Measurements from ENCODE around the gene TIE1.

The TIE1 gene

DNA sequence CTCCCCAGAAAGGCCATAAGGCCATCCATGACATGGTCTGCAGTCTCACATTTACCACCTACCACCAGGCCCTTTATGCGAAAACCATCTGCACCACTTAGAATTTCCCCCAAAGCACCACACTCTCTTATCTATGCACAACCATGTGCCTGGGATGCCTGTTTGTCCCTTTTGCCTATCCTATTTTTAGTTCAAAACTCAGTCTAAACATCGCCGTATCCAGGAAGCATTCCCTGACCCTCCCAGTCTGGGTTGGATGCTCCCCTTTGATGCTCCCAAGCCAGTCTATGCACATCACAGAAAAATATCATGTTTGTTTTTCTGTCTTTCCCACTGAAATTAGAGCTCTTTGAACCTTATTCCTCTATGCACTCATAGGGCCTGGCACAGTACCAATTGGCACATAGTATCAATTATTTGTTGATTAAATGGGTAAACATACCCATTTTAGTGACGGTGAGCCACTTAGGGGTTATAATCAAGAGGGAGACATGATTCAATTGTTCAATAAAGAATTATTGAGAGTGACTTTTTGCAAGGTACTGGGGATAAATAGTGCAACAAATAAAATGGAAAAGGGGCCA, 43.6 kb downstream of the TIE1 start:
- DNase-seq (ENCODE audit: low read depth in 2 of 2), result peak in 1 of 2 donors; percentile 26
- TF ChIP-seq, protein P1, sequence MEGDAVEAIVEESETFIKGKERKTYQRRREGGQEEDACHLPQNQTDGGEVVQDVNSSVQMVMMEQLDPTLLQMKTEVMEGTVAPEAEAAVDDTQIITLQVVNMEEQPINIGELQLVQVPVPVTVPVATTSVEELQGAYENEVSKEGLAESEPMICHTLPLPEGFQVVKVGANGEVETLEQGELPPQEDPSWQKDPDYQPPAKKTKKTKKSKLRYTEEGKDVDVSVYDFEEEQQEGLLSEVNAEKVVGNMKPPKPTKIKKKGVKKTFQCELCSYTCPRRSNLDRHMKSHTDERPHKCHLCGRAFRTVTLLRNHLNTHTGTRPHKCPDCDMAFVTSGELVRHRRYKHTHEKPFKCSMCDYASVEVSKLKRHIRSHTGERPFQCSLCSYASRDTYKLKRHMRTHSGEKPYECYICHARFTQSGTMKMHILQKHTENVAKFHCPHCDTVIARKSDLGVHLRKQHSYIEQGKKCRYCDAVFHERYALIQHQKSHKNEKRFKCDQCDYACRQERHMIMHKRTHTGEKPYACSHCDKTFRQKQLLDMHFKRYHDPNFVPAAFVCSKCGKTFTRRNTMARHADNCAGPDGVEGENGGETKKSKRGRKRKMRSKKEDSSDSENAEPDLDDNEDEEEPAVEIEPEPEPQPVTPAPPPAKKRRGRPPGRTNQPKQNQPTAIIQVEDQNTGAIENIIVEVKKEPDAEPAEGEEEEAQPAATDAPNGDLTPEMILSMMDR (IDR thresholded peaks at IDR 0.05; ENCODE audit: low read depth, low read length), result no peak
- H3K4me3 ChIP-seq (replicated peaks in 1 of 2; ENCODE audit: low read depth in 2 of 2, low read length in 2 of 2), result no peak overlapping the region

DNA sequence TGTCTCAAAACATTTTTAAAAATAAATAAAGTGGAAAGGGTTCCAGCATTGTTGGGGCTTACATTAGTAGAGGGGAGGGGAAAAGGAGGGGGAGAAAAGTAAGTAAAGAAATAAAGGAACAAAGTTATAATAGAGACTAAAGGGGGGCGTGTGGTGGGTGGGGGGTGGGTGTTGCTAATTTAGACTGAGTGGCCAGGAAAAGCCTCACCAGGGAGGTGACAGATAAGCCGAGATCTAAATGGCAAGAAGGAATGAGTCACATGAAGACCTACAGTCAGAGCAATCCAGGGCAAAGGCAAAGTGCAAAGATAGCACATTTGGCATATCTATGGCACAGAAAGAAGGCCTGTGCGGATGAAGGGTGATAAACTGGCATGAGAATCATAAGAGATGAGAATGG, 44.3 kb downstream of the TIE1 start:
- TF ChIP-seq, protein P1 (IDR thresholded peaks at IDR 0.05; ENCODE audit: low read depth, low read length), result no peak
- DNase-seq (ENCODE audit: low read depth in 2 of 2), result peak in 1 of 2 donors; percentile 20
- H3K4me3 ChIP-seq (replicated peaks in 1 of 2; ENCODE audit: low read depth in 2 of 2, low read length in 2 of 2), result no peak overlapping the region

DNA sequence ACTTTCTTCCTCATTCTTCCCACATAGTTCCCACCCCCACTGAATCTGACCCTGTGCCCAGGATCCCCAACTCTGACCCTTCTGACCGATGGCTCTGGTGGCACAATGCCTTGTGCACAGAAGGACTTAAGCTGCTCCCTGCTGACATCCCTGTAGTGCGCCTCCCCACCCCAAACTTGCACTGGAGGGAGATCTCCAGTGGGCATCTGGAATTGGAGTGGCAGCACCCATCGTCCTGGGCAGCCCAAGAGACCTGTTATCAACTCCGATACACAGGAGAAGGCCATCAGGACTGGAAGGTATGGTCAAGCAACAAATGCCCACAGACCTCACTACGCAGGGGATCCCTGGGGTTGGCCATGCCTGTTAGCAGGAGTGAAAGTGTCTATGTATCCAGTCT, 45.9 kb downstream of the TIE1 start:
- no peak overlapping the region for H3K4me3 ChIP-seq (replicated peaks in 1 of 2; ENCODE audit: low read depth in 2 of 2, low read length in 2 of 2)
- DNase-seq (ENCODE audit: low read depth in 2 of 2), result no peak
- TF ChIP-seq, protein P1 (IDR thresholded peaks at IDR 0.05; ENCODE audit: low read depth, low read length), result no peak

DNA sequence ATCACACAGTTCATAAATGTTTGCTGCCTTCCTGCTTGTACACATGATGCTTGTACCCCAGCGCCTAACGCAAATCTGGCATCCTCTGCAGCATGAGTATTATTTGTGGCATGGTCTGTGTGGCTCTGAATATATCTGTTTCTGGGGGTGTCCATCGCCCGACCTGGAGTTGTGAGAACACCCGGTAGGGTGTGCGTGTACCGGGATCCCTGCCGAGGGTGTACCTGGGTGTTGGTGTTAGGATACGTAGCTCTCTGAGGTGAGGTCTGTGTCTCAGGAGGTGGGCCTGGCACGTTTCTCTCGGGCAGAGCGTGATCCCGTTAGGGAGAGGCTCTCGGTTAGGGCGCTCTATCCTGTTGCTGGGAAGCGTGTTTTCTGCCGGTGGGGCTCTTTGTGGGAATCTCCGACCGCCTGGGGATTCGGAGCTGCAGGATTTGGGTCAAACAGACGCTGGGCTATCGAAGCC, 47.6 kb downstream of the TIE1 start:
- H3K4me3 ChIP-seq (replicated peaks in 1 of 2; ENCODE audit: low read depth in 2 of 2, low read length in 2 of 2), result peak overlapping the region; percentile 45 to 54
- peak in 1 of 2 donors; percentile 15 for DNase-seq (ENCODE audit: low read depth in 2 of 2)
- TF ChIP-seq, protein P1 (IDR thresholded peaks at IDR 0.05; ENCODE audit: low read depth, low read length), result no peak

DNA sequence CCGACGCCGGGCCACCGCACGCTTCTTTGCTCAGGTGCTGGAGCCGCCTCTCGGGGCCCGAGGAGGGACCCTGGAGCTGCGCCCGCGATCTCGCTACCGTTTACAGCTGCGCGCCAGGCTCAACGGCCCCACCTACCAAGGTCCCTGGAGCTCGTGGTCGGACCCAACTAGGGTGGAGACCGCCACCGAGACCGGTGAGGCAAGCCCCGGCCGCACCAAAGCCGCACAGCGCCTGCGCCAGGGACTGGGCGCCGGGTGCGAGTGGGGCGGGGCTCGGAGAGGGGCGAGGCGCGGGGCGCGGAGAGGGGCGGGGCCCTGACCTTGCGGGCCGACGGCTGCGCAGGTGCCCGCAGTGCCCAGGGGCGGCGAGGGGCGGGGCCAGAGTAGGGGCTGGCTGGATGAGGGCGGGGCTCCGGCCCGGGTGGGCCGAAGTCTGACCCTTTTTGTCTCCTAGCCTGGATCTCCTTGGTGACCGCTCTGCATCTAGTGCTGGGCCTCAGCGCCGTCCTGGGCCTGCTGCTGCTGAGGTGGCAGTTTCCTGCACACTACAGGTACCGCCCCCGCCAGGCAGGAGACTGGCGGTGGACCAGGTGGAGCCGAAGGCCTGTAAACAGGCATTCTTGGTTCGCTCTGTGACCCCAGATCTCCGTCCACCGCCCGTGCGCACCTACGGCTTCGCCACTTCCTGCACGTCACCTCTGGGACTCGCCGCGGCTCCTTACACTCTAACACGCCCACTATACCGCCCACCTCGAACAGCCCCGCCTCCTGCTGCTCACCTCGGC, 48.2 kb downstream of the TIE1 start:
- TF ChIP-seq, protein P1 (IDR thresholded peaks at IDR 0.05; ENCODE audit: low read depth, low read length), result no peak
- peak; percentile 40 to 72 for DNase-seq (ENCODE audit: low read depth in 2 of 2)
- H3K4me3 ChIP-seq (replicated peaks in 1 of 2; ENCODE audit: low read depth in 2 of 2, low read length in 2 of 2), result peak overlapping the region; percentile 47 to 54

DNA sequence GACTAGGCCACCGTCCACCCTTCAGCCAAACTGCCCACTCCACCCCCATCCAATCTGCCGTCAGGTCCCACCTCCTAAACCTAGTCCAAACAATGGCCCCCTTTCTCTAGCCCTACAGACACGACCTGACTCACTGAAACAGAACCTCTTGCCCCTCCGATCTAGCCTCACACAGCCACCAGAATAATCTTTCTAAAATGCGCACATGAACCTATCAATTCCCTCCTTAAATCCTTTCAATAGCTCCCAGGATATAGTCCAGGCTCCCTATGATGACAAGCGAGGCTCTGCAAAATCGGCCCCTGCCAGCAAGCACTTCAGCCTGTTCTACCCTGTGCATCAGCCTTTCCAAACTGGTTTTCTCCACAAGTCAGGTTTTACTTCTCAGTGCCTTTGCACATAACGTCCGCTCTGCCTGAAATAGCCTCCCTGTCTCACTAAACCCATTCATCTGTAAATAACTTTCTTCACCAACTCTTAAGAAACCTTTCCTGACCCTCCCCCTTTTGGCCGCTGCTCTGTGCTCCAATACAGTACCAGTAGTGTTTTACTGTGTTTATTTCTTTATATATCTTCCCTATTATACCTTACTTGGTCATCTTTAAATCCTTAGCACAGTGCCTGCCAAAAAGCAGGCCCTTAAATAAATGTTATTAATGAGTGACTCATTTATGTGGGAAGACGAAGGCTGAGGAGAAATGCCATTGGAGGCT, 49.0 kb downstream of the TIE1 start:
- DNase-seq (ENCODE audit: low read depth in 2 of 2), result peak; percentile 26 to 48
- TF ChIP-seq, protein P1 (IDR thresholded peaks at IDR 0.05; ENCODE audit: low read depth, low read length), result no peak
- peak overlapping the region; percentile 47 to 54 for H3K4me3 ChIP-seq (replicated peaks in 1 of 2; ENCODE audit: low read depth in 2 of 2, low read length in 2 of 2)

Data from cardiac fibroblast (primary cell).